22Rv1 (cell line): ENCODE data around the gene RTTN.

Experiments
- ZFX ChIP-seq: fragments of 450-650 bp; IDR thresholded peaks from 2 replicates; pipeline ENCODE4 v1.6.1; 2017; ENCODE audit warnings: antibody characterized with exemption, borderline replicate concordance
- TF ChIP-seq, protein P1 (sequence below): fragments of 450-650 bp; IDR thresholded peaks from 2 replicates; pipeline ENCODE4 v1.5.1; 2017; ENCODE audit warnings: mild to moderate bottlenecking

DNA sequence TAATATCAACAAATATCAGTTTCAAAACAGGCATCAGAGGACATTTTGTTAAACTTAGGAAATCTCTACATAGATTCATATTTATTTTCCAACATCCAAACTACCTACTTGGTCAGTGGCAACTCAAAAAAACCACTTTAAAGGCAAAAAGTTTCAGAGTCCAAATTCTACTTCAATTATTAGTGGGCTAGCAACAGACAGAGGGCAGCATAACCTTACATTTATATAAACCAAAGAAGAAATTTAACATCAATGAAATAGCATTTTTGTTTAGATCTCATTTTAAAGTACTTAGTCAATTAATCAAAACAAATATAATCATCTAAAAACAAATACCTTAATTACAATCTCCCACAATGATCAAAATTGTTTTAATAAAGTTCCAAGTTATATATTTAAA lies 33.3 kb downstream of the RTTN start:
- TF ChIP-seq, protein P1, sequence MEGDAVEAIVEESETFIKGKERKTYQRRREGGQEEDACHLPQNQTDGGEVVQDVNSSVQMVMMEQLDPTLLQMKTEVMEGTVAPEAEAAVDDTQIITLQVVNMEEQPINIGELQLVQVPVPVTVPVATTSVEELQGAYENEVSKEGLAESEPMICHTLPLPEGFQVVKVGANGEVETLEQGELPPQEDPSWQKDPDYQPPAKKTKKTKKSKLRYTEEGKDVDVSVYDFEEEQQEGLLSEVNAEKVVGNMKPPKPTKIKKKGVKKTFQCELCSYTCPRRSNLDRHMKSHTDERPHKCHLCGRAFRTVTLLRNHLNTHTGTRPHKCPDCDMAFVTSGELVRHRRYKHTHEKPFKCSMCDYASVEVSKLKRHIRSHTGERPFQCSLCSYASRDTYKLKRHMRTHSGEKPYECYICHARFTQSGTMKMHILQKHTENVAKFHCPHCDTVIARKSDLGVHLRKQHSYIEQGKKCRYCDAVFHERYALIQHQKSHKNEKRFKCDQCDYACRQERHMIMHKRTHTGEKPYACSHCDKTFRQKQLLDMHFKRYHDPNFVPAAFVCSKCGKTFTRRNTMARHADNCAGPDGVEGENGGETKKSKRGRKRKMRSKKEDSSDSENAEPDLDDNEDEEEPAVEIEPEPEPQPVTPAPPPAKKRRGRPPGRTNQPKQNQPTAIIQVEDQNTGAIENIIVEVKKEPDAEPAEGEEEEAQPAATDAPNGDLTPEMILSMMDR: no peak
- no peak for TF ChIP-seq ZFX
